Mesenchymal stem cell (in vitro differentiated cells and primary cell): ENCODE results near the gene DNMT1.

Experiments
- DNase-seq: peaks from one replicate; pipeline ENCODE4 v3.0.0-alpha.2; 2013
- H2AFZ ChIP-seq: one replicate; pipeline ENCODE4 v1.6.1; 2013; ENCODE audit warnings: low read depth, mild to moderate bottlenecking, control low read depth, inconsistent platforms, low read length, moderate library complexity
- H2AK5ac ChIP-seq: 2 replicates; pipeline ENCODE4 v1.6.1; 2013; ENCODE audit warnings: low read length, moderate library complexity, mild to moderate bottlenecking, inconsistent platforms; ENCODE audit not compliant: severe bottlenecking
- H2BK120ac ChIP-seq: one replicate; pipeline ENCODE4 v1.6.1; 2013; ENCODE audit warnings: low read depth, mild to moderate bottlenecking, inconsistent platforms, low read length, moderate library complexity
- H2BK12ac ChIP-seq, 2 experiments: one replicate each; pipeline ENCODE4 v1.6.1; 2013; ENCODE audit warnings: inconsistent platforms in 2 of 2, low read length in 2 of 2, mild to moderate bottlenecking in 2 of 2, moderate library complexity in 2 of 2, control low read depth in 1 of 2
- H2BK15ac ChIP-seq: one replicate; pipeline ENCODE4 v1.6.1; 2013; ENCODE audit warnings: mild to moderate bottlenecking, low read depth, inconsistent platforms; ENCODE audit not compliant: poor library complexity, severe bottlenecking
- H2BK5ac ChIP-seq: 2 replicates; pipeline ENCODE4 v1.6.1; 2013; ENCODE audit warnings: low read depth, mild to moderate bottlenecking, low read length, control low read depth, inconsistent platforms; ENCODE audit not compliant: poor library complexity, severe bottlenecking
- H3K14ac ChIP-seq, 2 experiments: one replicate each; pipeline ENCODE4 v1.6.1; 2013; ENCODE audit warnings: inconsistent platforms in 2 of 2, low read length in 2 of 2, control low read depth in 1 of 2, mild to moderate bottlenecking in 1 of 2, moderate library complexity in 1 of 2
- H3K18ac ChIP-seq, 2 experiments: one replicate each; pipeline ENCODE4 v1.6.1; 2013; ENCODE audit warnings: inconsistent platforms in 2 of 2, low read length in 2 of 2, control low read depth in 1 of 2, low read depth in 1 of 2, mild to moderate bottlenecking in 1 of 2
- H3K23ac ChIP-seq, 2 experiments: one replicate each; pipeline ENCODE4 v1.6.1; 2013; ENCODE audit warnings: inconsistent platforms in 2 of 2, low read length in 2 of 2, mild to moderate bottlenecking in 2 of 2, moderate library complexity in 2 of 2, control low read depth in 1 of 2
- H3K27ac ChIP-seq: 2 replicates; pipeline ENCODE4 v1.5.1; 2013; ENCODE audit warnings: mild to moderate bottlenecking, moderate library complexity, low read length, control low read depth, inconsistent platforms; ENCODE audit not compliant: poor library complexity, severe bottlenecking
- H3K27me3 ChIP-seq, 2 experiments: 2 replicates each; pipeline versions ENCODE4 v1.6.1 to v1.7.0; 2013; ENCODE audit warnings: low read length in 2 of 2, mild to moderate bottlenecking in 2 of 2, moderate library complexity in 2 of 2, control low read depth in 1 of 2, inconsistent platforms in 1 of 2; ENCODE audit not compliant: control insufficient read depth in 1 of 2, insufficient read depth in 1 of 2
- H3K36me3 ChIP-seq, 2 experiments: 2 replicates each; pipeline versions ENCODE4 v1.6.1 to v1.7.0; 2013; ENCODE audit warnings: low read length in 2 of 2, control low read depth in 1 of 2, inconsistent platforms in 1 of 2, low read depth in 1 of 2, mild to moderate bottlenecking in 1 of 2; ENCODE audit not compliant: insufficient read depth in 2 of 2, control insufficient read depth in 1 of 2
- H3K4ac ChIP-seq, 2 experiments: one replicate each; pipeline ENCODE4 v1.6.1; 2013; ENCODE audit warnings: inconsistent platforms in 2 of 2, low read length in 2 of 2, mild to moderate bottlenecking in 2 of 2, moderate library complexity in 2 of 2, control low read depth in 1 of 2, low read depth in 1 of 2
- H3K4me1 ChIP-seq: 2 replicates; pipeline ENCODE4 v1.6.1; 2013; ENCODE audit warnings: low read depth, low read length, control low read depth; ENCODE audit not compliant: control insufficient read depth, insufficient read depth
- H3K4me2 ChIP-seq: 2 replicates; pipeline ENCODE4 v1.6.1; 2013; ENCODE audit warnings: low read length, mild to moderate bottlenecking, inconsistent platforms; ENCODE audit not compliant: poor library complexity, severe bottlenecking
- H3K4me3 ChIP-seq, 2 experiments: 2 replicates each; pipeline versions ENCODE4 v1.5.1 to v1.7.0; 2013; ENCODE audit warnings: low read length in 2 of 2, mild to moderate bottlenecking in 2 of 2, control low read depth in 1 of 2, low read depth in 1 of 2; ENCODE audit not compliant: insufficient read depth in 1 of 2
- H3K79me1 ChIP-seq: replicated peaks from 2 replicates; pipeline ENCODE4 v1.6.1; 2013; ENCODE audit warnings: mild to moderate bottlenecking, control low read depth, low read length, inconsistent platforms; ENCODE audit not compliant: poor library complexity, severe bottlenecking
- H3K9ac ChIP-seq: 2 replicates; pipeline ENCODE4 v1.7.0; 2013; ENCODE audit warnings: mild to moderate bottlenecking, low read length, moderate library complexity
- H3K9me3 ChIP-seq: 2 replicates; pipeline ENCODE4 v1.7.0; 2013; ENCODE audit warnings: mild to moderate bottlenecking, low read length; ENCODE audit not compliant: control insufficient read depth
- H4K8ac ChIP-seq: one replicate; pipeline ENCODE4 v1.6.1; 2013; ENCODE audit warnings: inconsistent platforms, mild to moderate bottlenecking, low read length, moderate library complexity
- H4K91ac ChIP-seq: one replicate; pipeline ENCODE4 v1.6.1; 2013; ENCODE audit warnings: mild to moderate bottlenecking, low read length, inconsistent platforms
- WGBS: methylation state at CpG from one replicate; pipeline ENCODE4 v1.1.7; 2013; ENCODE audit warnings: mixed read lengths; 5-methylcytosine and 5-hydroxymethylcytosine counted together

Gene DNMT1

DNA sequence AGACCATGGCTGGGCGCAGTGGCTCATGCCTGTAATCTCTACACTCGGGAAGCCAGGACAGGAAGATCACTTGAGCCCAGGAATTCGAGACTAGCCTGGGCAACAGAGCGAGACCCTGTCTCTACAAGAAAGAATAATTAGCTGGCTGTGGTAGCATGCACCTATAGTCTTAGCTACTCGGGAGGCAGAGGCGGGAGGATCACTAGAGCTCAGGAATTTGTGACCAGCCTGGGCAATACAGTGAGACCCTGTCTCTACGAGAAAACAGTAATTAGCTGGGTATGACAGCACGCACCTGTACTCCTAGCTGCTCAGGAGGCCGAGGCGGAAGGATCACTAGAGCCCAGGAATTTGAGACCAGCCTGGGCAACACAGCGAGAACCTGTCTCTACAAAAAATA lies 7.4 kb downstream of the DNMT1 start:
- WGBS, result 94% methylated on average over 11 of the region's 11 CpGs
- no peak overlapping the region for H3K18ac ChIP-seq
- no peak overlapping the region for H3K27ac ChIP-seq
- no peaks in the 10 kb centered on the region for H3K27me3 ChIP-seq
- no peak overlapping the region for H3K4me3 ChIP-seq
- no peak overlapping the region for H2BK12ac ChIP-seq
- peaks cover 3% of the 10 kb centered on the region for H3K4me1 ChIP-seq
- H3K36me3 ChIP-seq, result peaks cover 24 to 33% of the 10 kb centered on the region in 2 experiments
- no peak overlapping the region for H3K4ac ChIP-seq
- no peak for DNase-seq
- no peak overlapping the region for H4K8ac ChIP-seq
- H2BK120ac ChIP-seq, result no peak overlapping the region
- no peaks in the 10 kb centered on the region for H3K9me3 ChIP-seq
- H3K79me1 ChIP-seq, result peaks cover 11% of the 10 kb centered on the region
- H3K14ac ChIP-seq, result no peak overlapping the region
- no peak overlapping the region for H2AK5ac ChIP-seq
- H2AFZ ChIP-seq, result no peak overlapping the region
- H3K4me2 ChIP-seq, result no peak overlapping the region
- H3K9ac ChIP-seq, result no peak overlapping the region
- H4K91ac ChIP-seq, result no peak overlapping the region
- no peak overlapping the region for H2BK15ac ChIP-seq
- no peak overlapping the region for H3K23ac ChIP-seq
- H2BK5ac ChIP-seq, result no peak overlapping the region

DNA sequence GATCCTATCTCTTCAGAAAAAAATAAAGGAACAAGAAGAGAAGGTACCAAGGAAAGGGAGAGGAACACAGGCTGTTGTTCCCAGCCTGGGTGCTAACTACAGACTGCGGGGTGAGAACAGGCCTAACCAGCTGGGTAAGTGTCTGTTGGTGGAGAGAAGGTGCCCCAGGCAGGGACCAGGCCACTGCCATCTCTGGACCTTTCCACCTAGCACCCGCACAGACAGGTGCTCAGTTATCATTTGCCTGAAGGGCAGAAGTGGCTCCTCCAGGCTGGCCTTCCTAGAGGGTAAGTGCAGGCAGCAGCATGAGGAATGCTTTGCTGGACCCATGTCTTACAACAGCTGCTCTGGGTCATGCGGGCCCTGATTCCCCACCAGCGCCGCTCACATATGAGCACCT lies 10.1 kb downstream of the DNMT1 start:
- H3K36me3 ChIP-seq, result peaks cover 33 to 42% of the 10 kb centered on the region in 2 experiments
- H4K8ac ChIP-seq, result no peak overlapping the region
- H3K23ac ChIP-seq, result no peak overlapping the region
- H3K79me1 ChIP-seq, result peaks cover 17% of the 10 kb centered on the region
- no peak overlapping the region for H2AK5ac ChIP-seq
- no peak overlapping the region for H2BK15ac ChIP-seq
- H3K18ac ChIP-seq, result no peak overlapping the region
- H3K4me3 ChIP-seq, result no peak overlapping the region
- H3K27me3 ChIP-seq, result no peaks in the 10 kb centered on the region
- no peak overlapping the region for H3K27ac ChIP-seq
- H3K9me3 ChIP-seq, result no peaks in the 10 kb centered on the region
- no peak for DNase-seq
- H4K91ac ChIP-seq, result no peak overlapping the region
- H2BK120ac ChIP-seq, result no peak overlapping the region
- peaks cover 1% of the 10 kb centered on the region for H3K4me1 ChIP-seq
- no peak overlapping the region for H2AFZ ChIP-seq
- H2BK12ac ChIP-seq, result no peak overlapping the region
- no peak overlapping the region for H3K14ac ChIP-seq
- no peak overlapping the region for H3K4me2 ChIP-seq
- WGBS, result 94% methylated on average over 5 of the region's 5 CpGs
- no peak overlapping the region for H2BK5ac ChIP-seq
- H3K4ac ChIP-seq, result no peak overlapping the region
- H3K9ac ChIP-seq, result no peak overlapping the region

DNA sequence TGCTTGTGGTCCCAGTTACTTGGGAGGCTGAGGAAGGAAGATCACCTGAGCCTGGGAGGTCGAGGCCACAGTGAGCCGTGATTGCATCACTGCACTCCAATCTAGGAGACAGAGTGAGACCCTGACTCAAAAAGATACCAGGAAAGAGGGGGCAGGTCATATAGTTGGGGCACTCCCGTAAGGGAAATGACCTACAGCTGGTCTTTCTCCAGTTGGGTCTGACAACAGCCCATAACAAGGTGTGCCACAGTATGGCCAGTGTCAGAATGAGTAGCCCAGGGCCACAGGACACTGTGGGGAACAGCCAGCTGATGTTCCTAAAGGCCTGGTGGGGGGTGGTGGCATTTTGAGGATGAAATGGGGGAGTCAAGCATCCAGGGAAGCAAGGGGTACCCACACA lies 10.8 kb downstream of the DNMT1 start:
- Histone ChIP-seq H2BK5ac (no peak overlapping the region), H3K4me1 (peaks cover 1% of the 10 kb centered on the region), H3K18ac (no peak overlapping the region), H2BK15ac (no peak overlapping the region), H3K23ac (no peak overlapping the region), H3K4me2 (no peak overlapping the region), H3K9ac (no peak overlapping the region), H3K4me3 (no peak overlapping the region), H4K91ac (no peak overlapping the region), H3K36me3 (peaks cover 38 to 49% of the 10 kb centered on the region in 2 experiments), H3K27me3 (no peaks in the 10 kb centered on the region), H3K14ac (no peak overlapping the region), H2BK120ac (no peak overlapping the region), H3K79me1 (peaks cover 17% of the 10 kb centered on the region), H2AK5ac (no peak overlapping the region), H3K9me3 (no peaks in the 10 kb centered on the region), H2AFZ (no peak overlapping the region), H2BK12ac (no peak overlapping the region), H3K4ac (no peak overlapping the region), H4K8ac (no peak overlapping the region), H3K27ac (no peak overlapping the region)
- 93% methylated on average over 3 of the region's 3 CpGs for WGBS
- DNase-seq, result no peak

DNA sequence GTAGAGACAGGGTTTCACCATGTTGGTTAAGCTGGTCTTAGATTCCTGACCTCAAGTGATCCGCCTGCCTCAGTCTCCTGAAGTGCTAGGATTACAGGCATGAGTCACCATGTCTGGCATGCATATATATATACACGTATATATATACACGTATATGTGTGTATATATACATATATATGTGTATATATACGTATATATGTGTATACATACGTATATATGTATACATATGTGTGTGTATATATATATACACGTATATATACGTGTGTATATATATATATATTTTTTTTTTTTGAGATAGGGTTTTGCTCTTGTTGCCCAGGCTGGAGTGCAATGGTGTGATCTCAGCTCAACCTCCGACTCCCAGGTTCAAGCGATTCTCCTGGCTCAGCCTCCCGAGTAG lies 11.9 kb downstream of the DNMT1 start:
- Histone ChIP-seq H2BK5ac (no peak overlapping the region), H3K23ac (no peak overlapping the region), H2BK12ac (no peak overlapping the region), H3K4ac (no peak overlapping the region), H4K91ac (no peak overlapping the region), H2AFZ (no peak overlapping the region), H3K4me3 (no peak overlapping the region), H3K4me1 (no peaks in the 10 kb centered on the region), H3K4me2 (no peak overlapping the region), H2BK15ac (no peak overlapping the region), H3K18ac (no peak overlapping the region), H3K9ac (no peak overlapping the region), H2AK5ac (no peak overlapping the region), H4K8ac (no peak overlapping the region), H2BK120ac (no peak overlapping the region), H3K36me3 (peaks cover 43 to 49% of the 10 kb centered on the region in 2 experiments), H3K27ac (no peak overlapping the region), H3K79me1 (peaks cover 17% of the 10 kb centered on the region), H3K9me3 (no peaks in the 10 kb centered on the region), H3K14ac (no peak overlapping the region), H3K27me3 (no peaks in the 10 kb centered on the region)
- no peak for DNase-seq
- WGBS, result 98% methylated on average over 3 of the region's 10 CpGs
